B cell (primary cell): ENCODE measurements around the gene SKOR1. TPM values are rescaled to one million over a fixed set of nuclear protein-coding genes. Genes with fewer than 3 reads are reported as not detected.

Experiments
- ATAC-seq: fragments of 200-7000 bp; cut with Tn5 transposase; one replicate; pipeline ENCODE4 v1.10.0; 2021; ENCODE audit warnings: low read depth, mild to moderate bottlenecking, moderate number of reproducible peaks, moderate library complexity
- CTCF ChIA-PET: fragments of 350-600 bp; sonication (Branson Sonifier 250); formaldehyde crosslinking; loops from one replicate; lab custom pipeline; 2021; ENCODE audit warnings: antibody characterized with exemption, inconsistent platforms; lab: Charles Lee
- POLR2A ChIA-PET: fragments of 350-600 bp; sonication (Branson Sonifier 250); formaldehyde crosslinking; loops from one replicate; lab custom pipeline; 2021; ENCODE audit warnings: antibody characterized with exemption; lab: Charles Lee
- DNase-seq: peaks from one replicate; pipeline ENCODE4 v3.0.0; 2013
- H2AFZ ChIP-seq: 2 replicates; pipeline ENCODE4 v1.6.1; 2012; ENCODE audit warnings: mild to moderate bottlenecking, low read depth, low read length; ENCODE audit not compliant: insufficient read depth, poor library complexity, severe bottlenecking
- H3K27ac ChIP-seq, 2 donors: 1 replicate in 1 of 2; 2 replicates in 1 of 2; pipeline ENCODE4 v1.5.1; 2012 to 2013; ENCODE audit warnings: low read length in 2 of 2, mild to moderate bottlenecking in 2 of 2, moderate library complexity in 1 of 2
- H3K27me3 ChIP-seq, 4 experiments: fragments of 200-600 bp in 1 of 4; sonication (generic) in 1 of 4; replicated peaks in 1 of 4; 1 replicate in 2 of 4; 2 replicates in 2 of 4; pipeline versions ENCODE4 v1.6.1 to v1.7.0; 2013 to 2016; ENCODE audit warnings: low read length in 3 of 4, mild to moderate bottlenecking in 2 of 4, mixed read lengths in 1 of 4, moderate library complexity in 1 of 4; ENCODE audit not compliant: insufficient read depth in 4 of 4, control insufficient read depth in 3 of 4; ENCODE audit errors: control extremely low read depth in 1 of 4
- H3K36me3 ChIP-seq, 2 experiments: replicated peaks in 1 of 2; 1 replicate in 1 of 2; 2 replicates in 1 of 2; pipeline versions ENCODE4 v1.6.1 to v1.7.1; 2013; ENCODE audit warnings: low read length in 1 of 2; ENCODE audit not compliant: insufficient read depth in 2 of 2, control insufficient read depth in 1 of 2; ENCODE audit errors: control extremely low read depth in 1 of 2, extremely low read depth in 1 of 2
- H3K4me1 ChIP-seq, 2 donors: fragments of 200-600 bp in 1 of 2; sonication (generic) in 1 of 2; 1 replicate in 1 of 2; 2 replicates in 1 of 2; pipeline versions ENCODE4 v1.5.1 to v1.6.1; 2013 to 2017; ENCODE audit warnings: low read length in 2 of 2; ENCODE audit not compliant: control insufficient read depth in 2 of 2, insufficient read depth in 2 of 2
- H3K4me2 ChIP-seq: replicated peaks from 2 replicates; pipeline ENCODE3; 2012; ENCODE audit warnings: mild to moderate bottlenecking, low read depth, low read length; ENCODE audit not compliant: poor library complexity, severe bottlenecking
- H3K4me3 ChIP-seq, 5 experiments: fragments of 200-600 bp in 1 of 5; sonication (generic) in 1 of 5; 1 replicate in 3 of 5; 2 replicates in 2 of 5; pipeline versions ENCODE4 v1.5.1 to v1.7.0; 2011 to 2016; ENCODE audit warnings: low read length in 4 of 5, mild to moderate bottlenecking in 4 of 5, low read depth in 2 of 5, control low read depth in 1 of 5, moderate library complexity in 1 of 5; ENCODE audit not compliant: insufficient read depth in 1 of 5; ENCODE audit errors: control extremely low read depth in 1 of 5, extremely low read depth in 1 of 5
- H3K79me2 ChIP-seq: fragments of 200-600 bp; sonication (generic); one replicate; pipeline ENCODE4 v1.6.0; 2016; ENCODE audit warnings: low read length; ENCODE audit not compliant: control insufficient read depth, insufficient read depth
- H3K9ac ChIP-seq: fragments of 200-600 bp; sonication (generic); 2 replicates; pipeline ENCODE4 v1.6.1; 2017; ENCODE audit warnings: mild to moderate bottlenecking, low read length, moderate library complexity
- H3K9me3 ChIP-seq, 3 donors: one replicate each; pipeline versions ENCODE4 v1.6.1 to v1.7.1; 2013; ENCODE audit warnings: low read length in 2 of 3; ENCODE audit not compliant: control insufficient read depth in 2 of 3, insufficient read depth in 1 of 3; ENCODE audit errors: control extremely low read depth in 1 of 3
- H4K20me1 ChIP-seq: 2 replicates; pipeline ENCODE4 v1.6.0; 2012; ENCODE audit warnings: mild to moderate bottlenecking, low read length; ENCODE audit not compliant: insufficient read depth, control insufficient read depth, poor library complexity, severe bottlenecking
- H3K27ac Mint-ChIP-seq: one replicate; pipeline ENCODE4 v1.8.0; 2021; ENCODE audit warnings: mixed read lengths
- H3K27me3 Mint-ChIP-seq: one replicate; pipeline ENCODE4 v1.8.0; 2021; ENCODE audit warnings: mixed read lengths
- H3K4me1 Mint-ChIP-seq: one replicate; pipeline ENCODE4 v1.8.0; 2021; ENCODE audit warnings: mixed read lengths
- H3K4me3 Mint-ChIP-seq: one replicate; pipeline ENCODE4 v1.8.0; 2021; ENCODE audit warnings: mixed read lengths
- H3K9me3 Mint-ChIP-seq: one replicate; pipeline ENCODE4 v1.8.0; 2022; ENCODE audit warnings: mixed read lengths; ENCODE audit not compliant: insufficient read depth
- CTCF ChIP-seq: fragments of 200-600 bp; IDR thresholded peaks from one replicate; pipeline ENCODE4 v1.8.0; 2022; ENCODE audit warnings: antibody characterized with exemption, mild to moderate bottlenecking
- EZH2 ChIP-seq: IDR thresholded peaks from 2 replicates; pipeline ENCODE4 v1.6.1; 2012; ENCODE audit warnings: borderline replicate concordance, low read depth, mild to moderate bottlenecking, moderate library complexity, low read length; ENCODE audit not compliant: insufficient read depth, poor library complexity, severe bottlenecking
- WGBS: methylation state at CpG from one replicate; pipeline ENCODE4 v1.1.5; 2013; ENCODE audit warnings: missing lambda C conversion rate; ENCODE audit not compliant: insufficient coverage; 5-methylcytosine and 5-hydroxymethylcytosine counted together
- intact Hi-C: fragments of 100-400 bp; cut with micrococcal nuclease; formaldehyde crosslinking; loops from one replicate; pipeline ENCODE4 v1.10.0; 2022
- polyA plus RNA-seq: library from polyadenylated mRNA; depleted of rRNA; stranded (reverse); fragments of >200 nt; gene quantifications from 2 replicates; pipeline ENCODE4 v1.2.3, GENCODE V29; 2012
- total RNA-seq, 2 donors: library from RNA; stranded (reverse); fragments of 120-200 nt in 1 of 2; gene quantifications; 1 replicate in 1 of 2; 2 replicates in 1 of 2; pipeline versions ENCODE4 v1.2.3 to v1.2.4, GENCODE V29; 2013 to 2022

Gene SKOR1
- total and polyA plus RNA-seq, 2 donors (not counting 1 experiment from before 2014, with no cell fraction given): 0.37 to 0.67 TPM

DNA sequence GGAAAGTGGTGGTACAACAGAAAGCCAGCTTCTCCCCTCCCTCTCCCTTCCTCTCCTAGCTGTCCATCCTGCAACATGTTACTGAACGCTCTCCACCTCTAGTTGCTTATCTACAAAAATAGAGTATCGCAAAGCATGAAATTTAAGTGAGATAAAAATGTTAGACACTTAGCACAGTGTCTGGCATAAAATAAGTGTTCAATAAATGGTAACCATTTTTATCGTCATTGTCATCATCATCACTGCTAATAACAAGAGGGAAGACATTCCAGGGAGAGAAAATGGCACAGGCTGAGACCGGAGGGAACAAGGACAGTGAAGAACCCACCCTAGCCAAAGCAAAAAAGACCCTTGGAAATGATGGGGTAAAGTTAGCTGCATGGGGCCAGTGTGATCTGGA is 38.7 kb upstream of the SKOR1 start:
- H3K27me3 Mint-ChIP-seq: no peaks in the 10 kb centered on the region

GRCh38 chr15:67788986-67789385 is 36.3 kb upstream of the SKOR1 start:
- no peaks in the 10 kb centered on the region for H3K36me3 ChIP-seq
- H3K9ac ChIP-seq: no peak overlapping the region
- no peak overlapping the region for H3K4me3 ChIP-seq
- no peak overlapping the region for H3K27ac ChIP-seq
- ATAC-seq: no peak
- no peaks in the 10 kb centered on the region for H3K79me2 ChIP-seq
- H3K9me3 Mint-ChIP-seq: no peaks in the 10 kb centered on the region
- ChIA-PET POLR2A (no interaction called here), CTCF (interaction anchor here (0.7 kb wide), 1 partner anchor 843 kb away, joined by 3 read pairs; no protein-coding TSS in a partner anchor)
- H4K20me1 ChIP-seq: no peaks in the 10 kb centered on the region
- H3K4me1 Mint-ChIP-seq: peaks cover 32% of the 10 kb centered on the region
- TF ChIP-seq EZH2: no peak
- no peak for TF ChIP-seq CTCF
- H3K27me3 Mint-ChIP-seq: no peaks in the 10 kb centered on the region
- no peak for DNase-seq
- H3K4me1 ChIP-seq: peaks cover 22 to 26% of the 10 kb centered on the region in 2 donors
- H3K27ac Mint-ChIP-seq: no peak overlapping the region
- H3K27me3 ChIP-seq: no peaks in the 10 kb centered on the region
- intact Hi-C loops: loop anchor here (10.0 kb wide), 1 partner anchor 704 kb away; no protein-coding TSS in a partner anchor
- no peak overlapping the region for H2AFZ ChIP-seq
- H3K4me3 Mint-ChIP-seq: no peak overlapping the region
- H3K9me3 ChIP-seq: peaks cover 0 to 9% (median 0%) of the 10 kb centered on the region in 3 donors
- H3K4me2 ChIP-seq: no peak overlapping the region

More for the DNA sequence above, 38.7 kb upstream of the SKOR1 start:
- Mint-ChIP-seq H3K9me3 (no peaks in the 10 kb centered on the region), H3K4me3 (no peak overlapping the region), H3K4me1 (peaks cover 51% of the 10 kb centered on the region), H3K27ac (no peak overlapping the region)
- Histone ChIP-seq H3K4me1 (peaks cover 36 to 42% of the 10 kb centered on the region in 2 donors), H3K36me3 (no peaks in the 10 kb centered on the region), H3K4me3 (no peak overlapping the region), H3K27me3 (no peaks in the 10 kb centered on the region), H3K9ac (no peak overlapping the region), H3K4me2 (no peak overlapping the region), H2AFZ (no peak overlapping the region), H4K20me1 (no peaks in the 10 kb centered on the region), H3K79me2 (no peaks in the 10 kb centered on the region), H3K9me3 (peaks cover 0 to 9% (median 0%) of the 10 kb centered on the region in 3 donors), H3K27ac (no peak overlapping the region)
- ChIA-PET POLR2A (no interaction called here), CTCF (interaction anchor here (9.4 to 10.4 kb wide), 2 partner anchors 39 to 50 kb away, joined by 177 to 237 read pairs; partner anchors contain the start of genes RNU6-1 and SKOR1)
- WGBS: no CpG with 5 or more reads among the region's 4 CpGs
- intact Hi-C loops: loop anchor here (10.0 kb wide), 1 partner anchor 702 kb away; no protein-coding TSS in a partner anchor
- ATAC-seq (no peak), DNase-seq (no peak)
- no peak for TF ChIP-seq EZH2
- TF ChIP-seq CTCF: no peak
